H1 (cell line): Measurements from ENCODE around the gene TCL1A. TPM values are rescaled to one million over a fixed set of nuclear protein-coding genes. Genes with fewer than 3 reads are reported as not detected.

ENCODE experiments used
- CTCF ChIA-PET: fragments of 300-600 bp; sonication (Branson Sonifier 250); formaldehyde crosslinking; loops from one replicate; lab custom pipeline; 2021; ENCODE audit not compliant: partially characterized antibody; lab: Charles Lee
- POLR2A ChIA-PET: fragments of 300-600 bp; sonication (Branson Sonifier 250); formaldehyde crosslinking; loops from one replicate; lab custom pipeline; 2021; ENCODE audit warnings: inconsistent platforms; ENCODE audit not compliant: partially characterized antibody; lab: Charles Lee
- DNase-seq, 2 experiments: peaks; one replicate each; pipeline versions ENCODE4 v3.0.0 to v3.0.0-alpha.2; 2010 to 2022; ENCODE audit warnings: low spot score in 2 of 2, low read depth in 1 of 2, mixed read lengths in 1 of 2
- FAIRE-seq: peaks from 2 replicates; lab custom pipeline; 2011; peaks lifted over from hg19 to GRCh38; lab: Jason Lieb, UNC
- H2AFZ ChIP-seq: 2 replicates; pipeline ENCODE4 v1.8.1; 2012; ENCODE audit warnings: low read length, inconsistent platforms
- H2AK5ac ChIP-seq: 2 replicates; pipeline ENCODE4 v1.6.1; 2013; ENCODE audit warnings: low read depth, low read length
- H2BK120ac ChIP-seq: replicated peaks from 2 replicates; pipeline ENCODE3; 2013; ENCODE audit warnings: low read depth, low read length, inconsistent platforms
- H2BK12ac ChIP-seq: 2 replicates; pipeline ENCODE4 v1.6.1; 2013; ENCODE audit warnings: low read depth, low read length
- H2BK15ac ChIP-seq: 2 replicates; pipeline ENCODE4 v1.6.1; 2013; ENCODE audit warnings: low read length
- H2BK20ac ChIP-seq: 2 replicates; pipeline ENCODE4 v1.6.1; 2013; ENCODE audit warnings: low read length
- H2BK5ac ChIP-seq: 2 replicates; pipeline ENCODE4 v1.6.1; 2013; ENCODE audit warnings: low read depth, low read length
- H3K14ac ChIP-seq: 2 replicates; pipeline ENCODE4 v1.6.1; 2013; ENCODE audit warnings: inconsistent platforms; ENCODE audit not compliant: insufficient read length
- H3K18ac ChIP-seq: 2 replicates; pipeline ENCODE4 v1.6.1; 2013; ENCODE audit warnings: low read length; ENCODE audit errors: extremely low read depth
- H3K23ac ChIP-seq: 2 replicates; pipeline ENCODE4 v1.6.1; 2013; ENCODE audit warnings: inconsistent platforms; ENCODE audit not compliant: insufficient read length
- H3K23me2 ChIP-seq: 2 replicates; pipeline ENCODE4 v1.6.1; 2013; ENCODE audit warnings: low read depth, low read length
- H3K27ac ChIP-seq: 2 replicates; pipeline ENCODE4 v1.6.1; 2011; ENCODE audit warnings: low read depth, low read length, inconsistent platforms
- H3K27me3 ChIP-seq, 4 experiments: replicated peaks in 1 of 4; 1 replicate in 1 of 4; 2 replicates in 3 of 4; pipeline versions ENCODE4 v1.6.1 to v1.8.1; 2011 to 2013; ENCODE audit warnings: low read length in 3 of 4, mild to moderate bottlenecking in 3 of 4, inconsistent platforms in 2 of 4, mixed read lengths in 2 of 4, moderate library complexity in 1 of 4; ENCODE audit not compliant: control insufficient read depth in 3 of 4, insufficient read depth in 3 of 4; ENCODE audit errors: extremely low read depth in 1 of 4
- H3K36me3 ChIP-seq, 4 experiments: 2 replicates each; pipeline versions ENCODE4 v1.6.1 to v1.8.1; 2011 to 2013; ENCODE audit warnings: mild to moderate bottlenecking in 4 of 4, low read length in 3 of 4, moderate library complexity in 2 of 4, control low read depth in 1 of 4, inconsistent platforms in 1 of 4; ENCODE audit not compliant: insufficient read depth in 4 of 4, control insufficient read depth in 2 of 4
- H3K4ac ChIP-seq: replicated peaks from 2 replicates; pipeline ENCODE3; 2013; ENCODE audit warnings: low read length, low read depth, mixed read lengths, inconsistent platforms; ENCODE audit not compliant: insufficient read length
- H3K4me1 ChIP-seq, 4 experiments: replicated peaks in 1 of 4; 1 replicate in 1 of 4; 2 replicates in 3 of 4; pipeline versions ENCODE4 v1.6.1 to v1.8.1; 2011 to 2013; ENCODE audit warnings: low read length in 3 of 4, inconsistent platforms in 2 of 4, mixed read lengths in 1 of 4; ENCODE audit not compliant: insufficient read depth in 4 of 4, control insufficient read depth in 3 of 4
- H3K4me2 ChIP-seq, 2 experiments: 2 replicates each; pipeline versions ENCODE4 v1.6.1 to v1.8.1; 2011 to 2013; ENCODE audit warnings: low read depth in 2 of 2, low read length in 2 of 2, control low read depth in 1 of 2, inconsistent platforms in 1 of 2, mild to moderate bottlenecking in 1 of 2; ENCODE audit not compliant: insufficient read depth in 1 of 2
- H3K4me3 ChIP-seq, 4 experiments: fragments of 200-600, 300-600 bp in 1 of 4; sonication (generic), shearing (Covaris generic), sonication (Bioruptor Twin) in 1 of 4; 2 replicates each; pipeline versions ENCODE4 v1.5.1 to v1.8.1; 2011 to 2016; ENCODE audit warnings: low read length in 4 of 4, low read depth in 3 of 4, control low read depth in 2 of 4, inconsistent platforms in 2 of 4, mild to moderate bottlenecking in 2 of 4, mixed read lengths in 1 of 4, moderate library complexity in 1 of 4; ENCODE audit not compliant: insufficient read depth in 2 of 4; ENCODE audit errors: extremely low read depth in 1 of 4
- H3K56ac ChIP-seq: replicated peaks from 2 replicates; pipeline ENCODE3; 2013; ENCODE audit warnings: low read depth, mild to moderate bottlenecking, mixed read lengths, low read length, inconsistent platforms; ENCODE audit not compliant: insufficient read length
- H3K79me1 ChIP-seq: 2 replicates; pipeline ENCODE4 v1.6.1; 2013; ENCODE audit warnings: low read depth, low read length, control low read depth
- H3K79me2 ChIP-seq, 2 experiments: 2 replicates each; pipeline versions ENCODE4 v1.6.1 to v1.8.1; 2012 to 2013; ENCODE audit warnings: low read length in 2 of 2, mild to moderate bottlenecking in 2 of 2, inconsistent platforms in 1 of 2; ENCODE audit not compliant: insufficient read depth in 2 of 2, control insufficient read depth in 1 of 2
- H3K9ac ChIP-seq, 4 experiments: replicated peaks in 1 of 4; 1 replicate in 1 of 4; 2 replicates in 3 of 4; pipeline versions ENCODE4 v1.6.1 to v1.8.1; 2011 to 2013; ENCODE audit warnings: low read depth in 3 of 4, low read length in 3 of 4, control low read depth in 2 of 4, mild to moderate bottlenecking in 2 of 4, moderate library complexity in 2 of 4, inconsistent platforms in 1 of 4; ENCODE audit errors: extremely low read depth in 1 of 4
- H3K9me3 ChIP-seq, 2 experiments: 2 replicates each; pipeline versions ENCODE4 v1.6.1 to v1.8.1; 2012 to 2013; ENCODE audit warnings: mild to moderate bottlenecking in 2 of 2, moderate library complexity in 2 of 2, control low read depth in 1 of 2, inconsistent platforms in 1 of 2, low read depth in 1 of 2, low read length in 1 of 2, mixed read lengths in 1 of 2; ENCODE audit not compliant: insufficient read depth in 2 of 2
- H4K20me1 ChIP-seq, 2 experiments: replicated peaks in 1 of 2; 2 replicates each; pipeline versions ENCODE3 to v1.8.1; 2011 to 2013; ENCODE audit warnings: inconsistent platforms in 2 of 2, low read length in 2 of 2, mild to moderate bottlenecking in 1 of 2; ENCODE audit not compliant: insufficient read depth in 2 of 2, control insufficient read depth in 1 of 2
- H4K5ac ChIP-seq: 2 replicates; pipeline ENCODE4 v1.6.1; 2013; ENCODE audit warnings: low read length, low read depth, mixed read lengths, inconsistent platforms; ENCODE audit not compliant: insufficient read length
- H4K8ac ChIP-seq: 2 replicates; pipeline ENCODE4 v1.8.0; 2013; ENCODE audit warnings: mild to moderate bottlenecking, moderate library complexity, low read length, inconsistent platforms; ENCODE audit not compliant: insufficient read depth; ENCODE audit errors: extremely low read depth
- H4K91ac ChIP-seq: replicated peaks from 2 replicates; pipeline ENCODE3; 2013; ENCODE audit warnings: low read length, mixed read lengths, inconsistent platforms; ENCODE audit not compliant: insufficient read length
- CBX8 ChIP-seq: fragments of 300-800, 300-1000 bp; sonication (generic); IDR thresholded peaks from 2 replicates; pipeline ENCODE4 v1.7.1; 2016; ENCODE audit warnings: low read depth, low read length, borderline replicate concordance
- CTBP2 ChIP-seq: IDR thresholded peaks from 2 replicates; pipeline ENCODE4 v1.7.0; 2011; ENCODE audit warnings: borderline replicate concordance, mild to moderate bottlenecking, moderate library complexity, mixed read lengths, low read length; ENCODE audit not compliant: insufficient read depth, insufficient read length
- GTF2F1 ChIP-seq: IDR thresholded peaks from 2 replicates; pipeline ENCODE4 v1.6.1; 2012; ENCODE audit warnings: low read depth, low read length, improper control_type of control experiment, borderline replicate concordance
- TEAD4 ChIP-seq: IDR thresholded peaks from 2 replicates; pipeline ENCODE4 v1.6.1; 2012; ENCODE audit warnings: low read depth, low read length, inconsistent platforms, mixed read lengths
- WGBS, 2 experiments: shearing (Covaris generic) in 1 of 2; methylation state at CpG; one replicate each; pipeline versions ENCODE4 v1.1.6 to v1.1.7; 2013 to 2015; ENCODE audit warnings: low lambda C conversion rate in 2 of 2, mixed read lengths in 2 of 2, inconsistent platforms in 1 of 2, low coverage in 1 of 2, missing lambda C conversion rate in 1 of 2; ENCODE audit not compliant: insufficient replicate concordance in 2 of 2, insufficient coverage in 1 of 2, insufficient read length in 1 of 2; ENCODE audit errors: extremely low coverage in 1 of 2, missing lambda C conversion rate in 1 of 2; 5-methylcytosine and 5-hydroxymethylcytosine counted together
- polyA plus RNA-seq, 7 experiments: library from polyadenylated mRNA; depleted of rRNA in 3 of 7; stranded (reverse) in 5 of 7; unstranded in 2 of 7; fragments of >200 nt in 5 of 7; fragments of 200-250 nt in 2 of 7; gene quantifications; 1 replicate in 5 of 7; 2 replicates in 1 of 7; 4 replicates in 1 of 7; pipeline versions ENCODE4 v1.2.1 to v1.2.3, GENCODE V29; 2011 to 2013; ENCODE audit warnings: missing spikeins in 2 of 7, mixed read lengths in 2 of 7
- total RNA-seq: library from RNA; stranded (reverse); fragmentation: NEBNext Ultra II Directional; extraction: Animal tissue kit (Norgen Biotek cat#: 25700); gene quantifications from 2 replicates; pipeline ENCODE4 v1.2.1, GENCODE V29; 2021

Gene TCL1A
- total and polyA plus RNA-seq, 2 of the 8 experiments (the other 6 are each of a cell fraction or from before 2014, with no cell fraction given), result 0.35 to 7.6 TPM

DNA sequence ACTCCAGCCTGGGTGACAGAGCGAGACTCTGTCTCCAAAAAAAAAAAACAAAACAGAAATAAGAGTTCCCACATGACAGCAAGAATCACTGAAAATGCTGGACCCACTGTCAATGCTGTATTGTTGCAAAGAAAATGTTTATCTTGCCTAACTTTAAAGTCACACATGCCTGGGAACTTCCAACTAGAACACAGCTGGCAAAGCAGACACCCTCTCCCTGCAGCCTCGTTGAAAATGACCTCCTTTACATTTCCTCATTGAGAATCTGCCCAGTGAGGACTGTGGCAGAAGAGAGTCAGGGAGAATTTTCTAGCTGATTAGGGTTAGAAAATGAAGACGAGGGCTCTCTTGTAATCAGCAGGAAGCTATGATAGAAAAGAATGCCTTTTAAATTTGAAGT lies 42.8 kb upstream of the TCL1A start:
- H4K5ac ChIP-seq, result no peak overlapping the region

More for the DNA sequence above, 42.8 kb upstream of the TCL1A start:
- ChIA-PET POLR2A (no interaction called here), CTCF (interaction anchor here (1.1 to 9.0 kb wide), 4 partner anchors 15 to 519 kb away, joined by 3 to 67 read pairs (median 5); partner anchors contain the start of gene TCL1B)
- Histone ChIP-seq H2BK20ac (no peak overlapping the region), H2BK12ac (no peak overlapping the region), H2BK120ac (no peak overlapping the region), H3K27me3 (no peaks in the 10 kb centered on the region; a peak in 1 of 7 replicates), H3K27ac (no peak overlapping the region), H3K4me3 (no peak overlapping the region), H4K91ac (no peak overlapping the region), H3K9me3 (no peaks in the 10 kb centered on the region; a peak in 1 of 4 replicates), H2BK15ac (no peak overlapping the region), H3K79me2 (no peaks in the 10 kb centered on the region), H3K14ac (no peak overlapping the region), H3K23me2 (peaks cover 2% of the 10 kb centered on the region; the same call in 1 of the 2 replicates), H2BK5ac (no peak overlapping the region), H3K18ac (no peak overlapping the region), H3K23ac (no peak overlapping the region), H2AK5ac (no peak overlapping the region), H3K36me3 (no peaks in the 10 kb centered on the region), H3K56ac (no peak overlapping the region), H3K9ac (no peak overlapping the region), H3K4ac (no peak overlapping the region), H4K8ac (no peak overlapping the region), H3K79me1 (0 out of 2 replicates have a peak, but pooled peaks cover 2% of the 10 kb centered on the region), H3K4me1 (peaks cover 0 to 8% (median 4%) of the 10 kb centered on the region in 4 experiments; a peak in 6 of 7 replicates), H2AFZ (no peak overlapping the region), H3K4me2 (no peak overlapping the region), H4K20me1 (no peaks in the 10 kb centered on the region)
- no peak for DNase-seq
- TF ChIP-seq TEAD4, result no peak
- TF ChIP-seq CTBP2, result no peak
- no peak for TF ChIP-seq GTF2F1
- no peak for TF ChIP-seq CBX8
- WGBS, 2 experiments, result 90% methylated on average over 3 of the region's 3 CpGs; no CpG with 5 or more reads in 1 of the 2 experiments
- no peak for FAIRE-seq
